ENCODE measurements around the gene KCTD12.

The KCTD12 gene

DNA sequence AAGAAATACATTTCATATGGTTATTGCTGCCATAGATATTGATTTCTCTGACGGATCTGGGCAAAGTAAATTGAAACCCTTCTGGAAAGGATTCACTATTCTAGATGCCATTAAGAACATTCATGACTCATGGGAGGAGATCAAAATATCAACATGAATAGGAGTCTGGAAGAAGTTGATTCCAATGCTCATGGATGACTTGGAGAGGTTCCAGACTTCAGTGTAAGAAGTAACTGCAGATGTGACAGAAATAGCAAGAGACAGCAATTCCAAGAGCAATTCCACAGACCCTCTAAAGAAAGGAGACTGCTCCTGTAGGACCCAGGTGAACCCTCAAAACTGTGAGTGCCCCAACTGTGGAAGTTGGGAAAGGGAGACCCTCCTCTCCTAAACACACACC is 30.9 kb upstream of the KCTD12 start:
- Histone ChIP-seq H2AFZ (ENCODE audit: low read depth, low read length, severe bottlenecking) (no peak overlapping the region), H3K9me2 (replicated peaks; ENCODE audit: insufficient read depth, low read length) (no peaks in the 10 kb centered on the region), H3K9me3 (ENCODE audit: insufficient read depth, low read length) (no peaks in the 10 kb centered on the region), H4K20me1 (ENCODE audit: low read depth, low read length) (no peaks in the 10 kb centered on the region), H3K79me2 (ENCODE audit: insufficient read depth, low read length) (no peaks in the 10 kb centered on the region), H3K27me3 (ENCODE audit: low read length) (no peaks in the 10 kb centered on the region), H3K9ac (ENCODE audit: low read length) (no peak overlapping the region), H3K36me3 (ENCODE audit: low read length) (no peaks in the 10 kb centered on the region), H3F3A (ENCODE audit: insufficient read depth) (no peaks in the 10 kb centered on the region), H3K4me3 (ENCODE audit: insufficient read depth, low read length, poor library complexity, severe bottlenecking) (no peak overlapping the region), H3K4me2 (ENCODE audit: low read depth, low read length, poor library complexity, severe bottlenecking) (no peak overlapping the region), H3K27ac (ENCODE audit: low read depth, low read length) (no peak overlapping the region)
- no peak for TF ChIP-seq EZH2phosphoT487 (conservative IDR thresholded peaks at IDR 0.05; ENCODE audit: low read length)
- TF ChIP-seq, protein P1, sequence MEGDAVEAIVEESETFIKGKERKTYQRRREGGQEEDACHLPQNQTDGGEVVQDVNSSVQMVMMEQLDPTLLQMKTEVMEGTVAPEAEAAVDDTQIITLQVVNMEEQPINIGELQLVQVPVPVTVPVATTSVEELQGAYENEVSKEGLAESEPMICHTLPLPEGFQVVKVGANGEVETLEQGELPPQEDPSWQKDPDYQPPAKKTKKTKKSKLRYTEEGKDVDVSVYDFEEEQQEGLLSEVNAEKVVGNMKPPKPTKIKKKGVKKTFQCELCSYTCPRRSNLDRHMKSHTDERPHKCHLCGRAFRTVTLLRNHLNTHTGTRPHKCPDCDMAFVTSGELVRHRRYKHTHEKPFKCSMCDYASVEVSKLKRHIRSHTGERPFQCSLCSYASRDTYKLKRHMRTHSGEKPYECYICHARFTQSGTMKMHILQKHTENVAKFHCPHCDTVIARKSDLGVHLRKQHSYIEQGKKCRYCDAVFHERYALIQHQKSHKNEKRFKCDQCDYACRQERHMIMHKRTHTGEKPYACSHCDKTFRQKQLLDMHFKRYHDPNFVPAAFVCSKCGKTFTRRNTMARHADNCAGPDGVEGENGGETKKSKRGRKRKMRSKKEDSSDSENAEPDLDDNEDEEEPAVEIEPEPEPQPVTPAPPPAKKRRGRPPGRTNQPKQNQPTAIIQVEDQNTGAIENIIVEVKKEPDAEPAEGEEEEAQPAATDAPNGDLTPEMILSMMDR (IDR thresholded peaks at IDR 0.05; ENCODE audit: insufficient read depth, low read length, poor library complexity, severe bottlenecking): no peak

DNA sequence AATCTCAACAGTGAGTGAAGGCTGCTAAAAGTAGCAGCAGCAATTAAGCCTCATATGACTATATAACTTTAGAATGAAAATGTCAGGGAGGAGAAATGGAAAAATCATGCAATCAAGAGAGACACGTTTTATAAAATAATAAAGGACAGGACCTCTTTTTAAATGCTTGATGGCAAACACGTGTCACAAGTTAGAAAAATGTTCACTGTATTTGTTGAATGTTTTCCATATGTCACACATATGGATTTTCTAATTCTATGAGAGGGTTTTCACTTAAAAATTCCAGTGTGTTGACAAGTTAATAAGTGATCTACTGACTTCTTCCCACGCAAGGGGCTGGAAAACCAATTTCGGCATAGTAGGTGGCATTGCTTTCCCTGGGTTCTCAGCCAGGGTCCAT is 27.7 kb upstream of the KCTD12 start:
- Histone ChIP-seq H3K4me2 (ENCODE audit: low read depth, low read length, poor library complexity, severe bottlenecking) (no peak overlapping the region), H3K4me3 (ENCODE audit: insufficient read depth, low read length, poor library complexity, severe bottlenecking) (no peak overlapping the region), H2AFZ (ENCODE audit: low read depth, low read length, severe bottlenecking) (no peak overlapping the region), H3K36me3 (ENCODE audit: low read length) (no peaks in the 10 kb centered on the region), H4K20me1 (ENCODE audit: low read depth, low read length) (no peaks in the 10 kb centered on the region), H3F3A (ENCODE audit: insufficient read depth) (no peaks in the 10 kb centered on the region), H3K9me3 (ENCODE audit: insufficient read depth, low read length) (no peaks in the 10 kb centered on the region), H3K27me3 (ENCODE audit: low read length) (no peaks in the 10 kb centered on the region), H3K79me2 (ENCODE audit: insufficient read depth, low read length) (no peaks in the 10 kb centered on the region), H3K27ac (ENCODE audit: low read depth, low read length) (no peak overlapping the region), H3K9ac (ENCODE audit: low read length) (no peak overlapping the region), H3K9me2 (replicated peaks; ENCODE audit: insufficient read depth, low read length) (no peaks in the 10 kb centered on the region)
- no peak for TF ChIP-seq EZH2phosphoT487 (conservative IDR thresholded peaks at IDR 0.05; ENCODE audit: low read length)
- TF ChIP-seq, protein P1 (IDR thresholded peaks at IDR 0.05; ENCODE audit: insufficient read depth, low read length, poor library complexity, severe bottlenecking): no peak

DNA sequence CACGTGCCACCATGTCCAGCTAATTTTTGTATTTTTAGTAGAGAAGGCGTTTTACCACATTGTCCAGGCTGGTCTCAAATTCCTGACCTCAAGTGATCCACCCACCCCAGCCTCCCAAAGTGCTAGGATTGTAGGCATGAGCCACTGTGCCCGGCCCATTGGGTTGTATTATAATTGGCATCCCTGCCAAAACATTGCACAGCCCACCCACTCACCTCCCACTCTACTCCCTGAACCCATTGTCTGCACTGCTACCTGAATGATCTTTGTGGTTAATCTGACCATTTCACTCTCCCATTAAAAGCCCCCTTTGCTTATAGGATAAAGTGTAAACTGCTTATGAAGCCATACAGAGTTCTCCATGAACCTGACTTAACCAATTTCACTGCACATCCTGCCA is 26.3 kb upstream of the KCTD12 start:
- H3K79me2 ChIP-seq (ENCODE audit: insufficient read depth, low read length): no peaks in the 10 kb centered on the region
- H3K4me3 ChIP-seq (ENCODE audit: insufficient read depth, low read length, poor library complexity, severe bottlenecking): no peak overlapping the region
- no peaks in the 10 kb centered on the region for H3F3A ChIP-seq (ENCODE audit: insufficient read depth)
- no peak overlapping the region for H3K27ac ChIP-seq (ENCODE audit: low read depth, low read length)
- H3K27me3 ChIP-seq (ENCODE audit: low read length): no peaks in the 10 kb centered on the region
- no peak overlapping the region for H2AFZ ChIP-seq (ENCODE audit: low read depth, low read length, severe bottlenecking)
- no peaks in the 10 kb centered on the region for H3K36me3 ChIP-seq (ENCODE audit: low read length)
- no peak for TF ChIP-seq EZH2phosphoT487 (conservative IDR thresholded peaks at IDR 0.05; ENCODE audit: low read length)
- TF ChIP-seq, protein P1 (IDR thresholded peaks at IDR 0.05; ENCODE audit: insufficient read depth, low read length, poor library complexity, severe bottlenecking): no peak
- H4K20me1 ChIP-seq (ENCODE audit: low read depth, low read length): no peaks in the 10 kb centered on the region
- H3K9me3 ChIP-seq (ENCODE audit: insufficient read depth, low read length): no peaks in the 10 kb centered on the region
- H3K9ac ChIP-seq (ENCODE audit: low read length): no peak overlapping the region
- no peaks in the 10 kb centered on the region for H3K9me2 ChIP-seq (replicated peaks; ENCODE audit: insufficient read depth, low read length)
- no peak overlapping the region for H3K4me2 ChIP-seq (ENCODE audit: low read depth, low read length, poor library complexity, severe bottlenecking)

Data from SU-DHL-6 (cell line).